ENCODE results near the gene WDR1. TPM values are rescaled to one million over a fixed set of nuclear protein-coding genes. Genes with fewer than 3 reads are reported as not detected.

WDR1 gene
- total and polyA plus RNA-seq, 10 of the 15 experiments (the other 5 are each of a cell fraction or from before 2014, with no cell fraction given): 28.5 to 397 (median 290) TPM

DNA sequence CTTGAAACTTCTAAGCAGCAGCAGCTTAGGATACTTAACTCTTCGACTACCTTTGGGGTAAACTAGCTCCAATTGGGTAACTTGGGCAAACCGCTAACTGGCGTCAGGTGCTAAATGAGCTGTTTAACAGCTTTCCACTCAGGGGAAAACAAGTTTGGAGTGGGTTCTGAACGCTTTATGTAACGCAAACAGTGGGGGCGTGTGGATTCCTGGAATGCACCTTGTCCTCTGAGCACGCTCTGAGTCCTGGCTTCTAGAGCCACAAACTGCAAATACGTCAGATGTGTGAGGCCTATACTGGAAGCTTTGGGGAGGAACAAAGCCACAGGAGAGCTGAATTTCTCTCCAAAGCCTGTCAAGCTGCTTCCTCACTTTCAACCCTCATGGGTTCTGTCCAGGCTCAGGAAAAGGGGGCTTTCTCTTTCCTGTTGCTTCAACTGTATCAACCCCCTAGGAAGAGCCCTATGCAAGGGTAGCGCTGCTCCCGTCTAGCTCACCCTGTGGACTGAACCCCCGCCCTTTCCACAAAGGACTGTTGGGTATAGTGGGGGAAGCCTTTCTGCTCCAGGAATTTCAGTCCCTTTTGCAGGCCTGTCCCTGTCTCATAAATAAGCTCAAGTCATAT, 4.5 kb upstream of the WDR1 start (continued):
- TF ChIP-seq, protein P1, sequence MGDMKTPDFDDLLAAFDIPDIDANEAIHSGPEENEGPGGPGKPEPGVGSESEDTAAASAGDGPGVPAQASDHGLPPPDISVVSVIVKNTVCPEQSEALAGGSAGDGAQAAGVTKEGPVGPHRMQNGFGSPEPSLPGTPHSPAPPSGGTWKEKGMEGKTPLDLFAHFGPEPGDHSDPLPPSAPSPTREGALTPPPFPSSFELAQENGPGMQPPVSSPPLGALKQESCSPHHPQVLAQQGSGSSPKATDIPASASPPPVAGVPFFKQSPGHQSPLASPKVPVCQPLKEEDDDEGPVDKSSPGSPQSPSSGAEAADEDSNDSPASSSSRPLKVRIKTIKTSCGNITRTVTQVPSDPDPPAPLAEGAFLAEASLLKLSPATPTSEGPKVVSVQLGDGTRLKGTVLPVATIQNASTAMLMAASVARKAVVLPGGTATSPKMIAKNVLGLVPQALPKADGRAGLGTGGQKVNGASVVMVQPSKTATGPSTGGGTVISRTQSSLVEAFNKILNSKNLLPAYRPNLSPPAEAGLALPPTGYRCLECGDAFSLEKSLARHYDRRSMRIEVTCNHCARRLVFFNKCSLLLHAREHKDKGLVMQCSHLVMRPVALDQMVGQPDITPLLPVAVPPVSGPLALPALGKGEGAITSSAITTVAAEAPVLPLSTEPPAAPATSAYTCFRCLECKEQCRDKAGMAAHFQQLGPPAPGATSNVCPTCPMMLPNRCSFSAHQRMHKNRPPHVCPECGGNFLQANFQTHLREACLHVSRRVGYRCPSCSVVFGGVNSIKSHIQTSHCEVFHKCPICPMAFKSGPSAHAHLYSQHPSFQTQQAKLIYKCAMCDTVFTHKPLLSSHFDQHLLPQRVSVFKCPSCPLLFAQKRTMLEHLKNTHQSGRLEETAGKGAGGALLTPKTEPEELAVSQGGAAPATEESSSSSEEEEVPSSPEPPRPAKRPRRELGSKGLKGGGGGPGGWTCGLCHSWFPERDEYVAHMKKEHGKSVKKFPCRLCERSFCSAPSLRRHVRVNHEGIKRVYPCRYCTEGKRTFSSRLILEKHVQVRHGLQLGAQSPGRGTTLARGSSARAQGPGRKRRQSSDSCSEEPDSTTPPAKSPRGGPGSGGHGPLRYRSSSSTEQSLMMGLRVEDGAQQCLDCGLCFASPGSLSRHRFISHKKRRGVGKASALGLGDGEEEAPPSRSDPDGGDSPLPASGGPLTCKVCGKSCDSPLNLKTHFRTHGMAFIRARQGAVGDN (IDR thresholded peaks at IDR 0.05): no peak
- no peak for TF ChIP-seq CHD4 (IDR thresholded peaks at IDR 0.05)
- no peak for TF ChIP-seq BRCA1 (IDR thresholded peaks at IDR 0.05; ENCODE audit: low read depth, low read length)

DNA sequence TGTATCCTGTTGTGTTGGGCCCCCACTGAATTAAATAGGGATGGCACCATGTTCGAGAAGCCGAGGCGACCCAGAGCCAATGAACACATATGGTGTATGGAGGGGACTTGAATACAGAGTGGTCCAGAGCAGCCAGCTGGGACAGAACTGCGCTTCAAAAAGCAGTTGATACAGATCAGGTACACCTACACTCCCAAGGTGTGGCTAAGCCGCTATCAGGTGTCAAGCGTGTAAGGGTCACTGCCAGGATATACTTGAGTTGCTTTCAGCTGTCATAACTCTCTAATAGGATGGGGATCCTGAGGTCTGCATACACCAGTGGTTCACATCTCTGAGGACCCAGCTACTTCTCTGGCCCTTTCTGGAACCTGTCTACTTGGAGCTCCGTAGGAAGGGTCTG, 3.2 kb upstream of the WDR1 start:
- Histone ChIP-seq H3K9me3 (replicated peaks; ENCODE audit: control insufficient read depth, insufficient read depth, low read length) (no peaks in the 10 kb centered on the region), H3K27ac (ENCODE audit: control insufficient read depth, insufficient read depth) (no peak overlapping the region), H3K4me1 (ENCODE audit: control insufficient read depth, insufficient read depth, low read length) (peaks cover 15% of the 10 kb centered on the region), H4K20me1 (ENCODE audit: control insufficient read depth, insufficient read depth) (peaks cover 1% of the 10 kb centered on the region; the same call in 1 of the 2 replicates), H3K27me3 (replicated peaks in 1 of 2; ENCODE audit: control insufficient read depth in 2 of 2, insufficient read depth in 2 of 2, low read length in 1 of 2) (no peaks in the 10 kb centered on the region), H3K9ac (ENCODE audit: control insufficient read depth, insufficient read depth, low read length) (no peak overlapping the region), H3K4me3 (no peak overlapping the region), H3K4me2 (ENCODE audit: control insufficient read depth, insufficient read depth) (no peak overlapping the region), H2AFZ (ENCODE audit: control insufficient read depth, low read depth, low read length) (no peak overlapping the region), H3K79me2 (ENCODE audit: control insufficient read depth, insufficient read depth, low read length) (peaks cover 16% of the 10 kb centered on the region), H3K36me3 (ENCODE audit: control insufficient read depth in 2 of 2, insufficient read depth in 2 of 2, low read length in 1 of 2) (peaks cover 0 to 2% of the 10 kb centered on the region in 2 experiments; a peak in 2 of 4 replicates)
- ChIA-PET POLR2A (interaction anchor here (4.6 kb wide), 1 partner anchor 23 kb away, joined by 32 read pairs; no protein-coding TSS in a partner anchor), SMC1A (ENCODE audit: uncharacterized antibody, unreplicated experiment) (interaction anchor here (0.7 to 3.8 kb wide), 3 partner anchors 9 to 418 kb away, joined by 3 to 18 read pairs (median 3); no protein-coding TSS in a partner anchor), CTCF (interaction anchor here (0.9 to 2.8 kb wide), 4 partner anchors 11 to 113 kb away, joined by 3 to 13 read pairs (median 6); no protein-coding TSS in a partner anchor), RAD21 (ENCODE audit: unreplicated experiment) (interaction anchor here (1.8 to 2.2 kb wide), 2 partner anchors 23 to 105 kb away, joined by 4 to 11 read pairs; no protein-coding TSS in a partner anchor)
- FAIRE-seq (no peak), DNase-seq (ENCODE audit: low read depth, low spot score) (no peak), ATAC-seq (no peak)
- 96% methylated on average over 7 of the region's 7 CpGs for WGBS (ENCODE audit: insufficient coverage, insufficient replicate concordance, low lambda C conversion rate, missing lambda C conversion rate)
- no TSS peak for BruUV-seq (replicated peaks)
- in situ Hi-C loops (cut with MboI): no loop called here
- intact Hi-C loops (cut with micrococcal nuclease; ENCODE audit: unreplicated experiment): no loop called here
- TF ChIP-seq KLF5 (IDR thresholded peaks at IDR 0.05; ENCODE audit: partially characterized antibody) (no peak), SIX5 (IDR thresholded peaks at IDR 0.05; ENCODE audit: low read depth, low read length, severe bottlenecking) (no peak), YBX1 (IDR thresholded peaks at IDR 0.05) (no peak), IRF4 (IDR thresholded peaks at IDR 0.05; ENCODE audit: low read depth, low read length) (no peak), NRF1 (conservative IDR thresholded peaks at IDR 0.05; ENCODE audit: low read depth, low read length) (no peak), RFX5 (IDR thresholded peaks at IDR 0.05; ENCODE audit: low read depth, low read length) (no peak), TCF3 (IDR thresholded peaks at IDR 0.05; ENCODE audit: borderline replicate concordance, insufficient read depth, low read depth, low read length) (no peak), YY1 (IDR thresholded peaks at IDR 0.05; ENCODE audit: low read depth, low read length) (no peak)
- TF ChIP-seq, protein P2, sequence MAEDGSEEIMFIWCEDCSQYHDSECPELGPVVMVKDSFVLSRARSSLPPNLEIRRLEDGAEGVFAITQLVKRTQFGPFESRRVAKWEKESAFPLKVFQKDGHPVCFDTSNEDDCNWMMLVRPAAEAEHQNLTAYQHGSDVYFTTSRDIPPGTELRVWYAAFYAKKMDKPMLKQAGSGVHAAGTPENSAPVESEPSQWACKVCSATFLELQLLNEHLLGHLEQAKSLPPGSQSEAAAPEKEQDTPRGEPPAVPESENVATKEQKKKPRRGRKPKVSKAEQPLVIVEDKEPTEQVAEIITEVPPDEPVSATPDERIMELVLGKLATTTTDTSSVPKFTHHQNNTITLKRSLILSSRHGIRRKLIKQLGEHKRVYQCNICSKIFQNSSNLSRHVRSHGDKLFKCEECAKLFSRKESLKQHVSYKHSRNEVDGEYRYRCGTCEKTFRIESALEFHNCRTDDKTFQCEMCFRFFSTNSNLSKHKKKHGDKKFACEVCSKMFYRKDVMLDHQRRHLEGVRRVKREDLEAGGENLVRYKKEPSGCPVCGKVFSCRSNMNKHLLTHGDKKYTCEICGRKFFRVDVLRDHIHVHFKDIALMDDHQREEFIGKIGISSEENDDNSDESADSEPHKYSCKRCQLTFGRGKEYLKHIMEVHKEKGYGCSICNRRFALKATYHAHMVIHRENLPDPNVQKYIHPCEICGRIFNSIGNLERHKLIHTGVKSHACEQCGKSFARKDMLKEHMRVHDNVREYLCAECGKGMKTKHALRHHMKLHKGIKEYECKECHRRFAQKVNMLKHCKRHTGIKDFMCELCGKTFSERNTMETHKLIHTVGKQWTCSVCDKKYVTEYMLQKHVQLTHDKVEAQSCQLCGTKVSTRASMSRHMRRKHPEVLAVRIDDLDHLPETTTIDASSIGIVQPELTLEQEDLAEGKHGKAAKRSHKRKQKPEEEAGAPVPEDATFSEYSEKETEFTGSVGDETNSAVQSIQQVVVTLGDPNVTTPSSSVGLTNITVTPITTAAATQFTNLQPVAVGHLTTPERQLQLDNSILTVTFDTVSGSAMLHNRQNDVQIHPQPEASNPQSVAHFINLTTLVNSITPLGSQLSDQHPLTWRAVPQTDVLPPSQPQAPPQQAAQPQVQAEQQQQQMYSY (CRISPR knock-in tag; IDR thresholded peaks at IDR 0.05): no peak
- TF ChIP-seq, protein P3, sequence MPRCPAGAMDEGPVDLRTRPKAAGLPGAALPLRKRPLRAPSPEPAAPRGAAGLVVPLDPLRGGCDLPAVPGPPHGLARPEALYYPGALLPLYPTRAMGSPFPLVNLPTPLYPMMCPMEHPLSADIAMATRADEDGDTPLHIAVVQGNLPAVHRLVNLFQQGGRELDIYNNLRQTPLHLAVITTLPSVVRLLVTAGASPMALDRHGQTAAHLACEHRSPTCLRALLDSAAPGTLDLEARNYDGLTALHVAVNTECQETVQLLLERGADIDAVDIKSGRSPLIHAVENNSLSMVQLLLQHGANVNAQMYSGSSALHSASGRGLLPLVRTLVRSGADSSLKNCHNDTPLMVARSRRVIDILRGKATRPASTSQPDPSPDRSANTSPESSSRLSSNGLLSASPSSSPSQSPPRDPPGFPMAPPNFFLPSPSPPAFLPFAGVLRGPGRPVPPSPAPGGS (IDR thresholded peaks at IDR 0.05; ENCODE audit: borderline replicate concordance, insufficient read depth, low read depth, low read length, poor library complexity, severe bottlenecking): no peak

All from GM12878 (cell line).